BLaER1 (cell line): Measurements from ENCODE around the gene LRPPRC.

Source experiments
- H3K27ac ChIP-seq: shearing (Covaris generic); formaldehyde crosslinking; 2 replicates; pipeline ENCODE4 v1.8.1; 2022
- H3K27me3 ChIP-seq: shearing (Covaris generic); formaldehyde crosslinking; 2 replicates; pipeline ENCODE4 v1.8.1; 2022
- H3K36me3 ChIP-seq: shearing (Covaris generic); formaldehyde crosslinking; 2 replicates; pipeline ENCODE4 v1.8.1; 2022
- H3K4me1 ChIP-seq: shearing (Covaris generic); formaldehyde crosslinking; 2 replicates; pipeline ENCODE4 v1.8.1; 2022
- H3K4me2 ChIP-seq: shearing (Covaris generic); formaldehyde crosslinking; 2 replicates; pipeline ENCODE4 v1.8.1; 2022
- H3K4me3 ChIP-seq: shearing (Covaris generic); formaldehyde crosslinking; 2 replicates; pipeline ENCODE4 v1.8.1; 2022
- H3K9ac ChIP-seq: shearing (Covaris generic); formaldehyde crosslinking; 2 replicates; pipeline ENCODE4 v1.8.1; 2022
- H3K9me3 ChIP-seq: shearing (Covaris generic); formaldehyde crosslinking; 2 replicates; pipeline ENCODE4 v1.8.1; 2022
- H4K20me1 ChIP-seq: shearing (Covaris generic); formaldehyde crosslinking; 2 replicates; pipeline ENCODE4 v1.8.1; 2022
- Cebpa-rat ChIP-seq: shearing (Covaris generic); IDR thresholded peaks from 2 replicates; pipeline ENCODE4 v1.8.1; 2022

Gene LRPPRC

DNA sequence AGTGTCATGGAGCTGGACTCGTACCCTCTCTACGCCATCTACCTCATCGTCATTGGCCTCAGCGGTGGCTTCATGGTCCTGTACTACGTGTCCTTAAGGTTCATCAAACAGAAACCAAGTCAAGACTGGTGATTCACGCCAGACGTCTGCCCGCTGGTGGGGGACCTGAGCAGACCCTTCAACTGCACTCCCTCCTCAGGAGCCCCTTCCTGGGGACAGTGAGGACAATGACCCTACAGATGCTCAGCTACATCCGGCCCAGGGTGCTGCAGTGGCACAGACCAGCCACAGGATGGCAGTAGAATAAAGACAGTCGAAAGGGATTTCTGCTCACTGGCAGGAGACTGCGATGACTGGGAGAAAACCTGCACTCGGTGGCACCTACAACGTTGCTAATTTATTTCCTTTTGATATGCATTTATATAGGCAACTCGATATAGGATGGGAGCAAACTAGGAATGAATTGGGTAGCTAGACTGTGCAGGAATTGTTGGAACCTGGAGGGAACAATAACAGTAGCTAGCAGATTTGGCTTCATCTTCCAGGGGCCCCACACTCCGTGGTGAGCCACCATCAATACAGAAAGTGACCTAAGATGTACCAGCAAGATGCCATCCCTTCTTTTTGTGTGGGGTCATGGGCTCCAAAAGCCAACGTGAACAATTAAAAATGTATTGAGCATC lies 117.9 kb downstream of the LRPPRC start:
- no peak overlapping the region for H3K9ac ChIP-seq
- no peaks in the 10 kb centered on the region for H3K27me3 ChIP-seq
- TF ChIP-seq Cebpa-rat: no peak
- no peak overlapping the region for H3K4me3 ChIP-seq
- no peak overlapping the region for H3K27ac ChIP-seq
- H3K4me1 ChIP-seq: no peaks in the 10 kb centered on the region
- H3K9me3 ChIP-seq: no peaks in the 10 kb centered on the region
- H3K36me3 ChIP-seq: no peaks in the 10 kb centered on the region
- no peaks in the 10 kb centered on the region for H4K20me1 ChIP-seq
- no peak overlapping the region for H3K4me2 ChIP-seq

DNA sequence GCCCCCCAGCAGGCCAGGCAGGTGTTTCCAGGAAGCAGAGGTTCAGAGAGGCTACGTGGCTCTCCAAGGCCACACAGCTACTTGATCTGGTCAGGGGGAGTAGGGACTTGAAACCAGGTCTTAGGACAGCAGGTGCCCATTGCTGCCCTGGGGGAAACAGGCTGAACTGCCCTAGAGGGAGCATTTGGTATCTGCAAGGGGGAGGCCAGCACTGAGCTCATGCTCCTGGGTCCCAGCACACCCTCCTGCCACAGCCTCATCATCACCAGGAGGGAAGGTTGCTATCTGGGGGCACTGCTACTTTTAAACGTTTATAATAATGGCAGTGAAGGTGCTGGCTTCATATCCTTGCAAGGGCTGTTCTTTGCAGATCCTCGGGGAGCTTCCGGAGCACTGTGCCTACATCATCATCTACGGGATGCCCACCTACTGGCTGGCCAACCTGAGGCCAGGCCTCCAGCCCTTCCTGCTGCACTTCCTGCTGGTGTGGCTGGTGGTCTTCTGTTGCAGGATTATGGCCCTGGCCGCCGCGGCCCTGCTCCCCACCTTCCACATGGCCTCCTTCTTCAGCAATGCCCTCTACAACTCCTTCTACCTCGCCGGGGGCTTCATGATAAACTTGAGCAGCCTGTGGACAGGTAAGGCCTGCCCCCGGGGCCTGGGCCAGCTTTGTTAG lies 120.9 kb downstream of the LRPPRC start:
- no peaks in the 10 kb centered on the region for H4K20me1 ChIP-seq
- H3K4me1 ChIP-seq: no peaks in the 10 kb centered on the region
- no peaks in the 10 kb centered on the region for H3K9me3 ChIP-seq
- TF ChIP-seq Cebpa-rat: no peak
- no peak overlapping the region for H3K4me3 ChIP-seq
- no peaks in the 10 kb centered on the region for H3K36me3 ChIP-seq
- H3K4me2 ChIP-seq: no peak overlapping the region
- no peak overlapping the region for H3K27ac ChIP-seq
- no peak overlapping the region for H3K9ac ChIP-seq
- H3K27me3 ChIP-seq: no peaks in the 10 kb centered on the region

DNA sequence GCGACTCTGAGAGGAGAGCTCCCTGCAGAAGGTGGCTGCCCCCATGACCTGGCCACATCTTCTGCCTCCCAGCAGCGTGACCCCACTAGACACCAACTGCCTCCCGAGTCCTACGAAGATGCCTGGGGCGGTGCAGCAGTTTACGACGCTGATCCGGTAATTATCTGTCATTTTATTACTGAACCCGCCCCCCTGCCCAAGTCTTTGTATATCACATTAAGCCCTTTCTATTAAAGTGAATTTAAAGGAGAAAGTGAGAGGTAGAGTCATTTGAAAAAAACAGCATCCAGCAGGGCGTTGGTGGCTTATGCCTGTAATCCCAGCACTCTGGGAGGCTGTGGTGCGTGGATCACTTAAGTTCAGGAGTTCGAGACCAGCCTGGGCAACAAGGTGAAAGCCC lies 123.6 kb downstream of the LRPPRC start:
- Histone ChIP-seq H3K9ac (no peak overlapping the region), H3K27ac (no peak overlapping the region), H3K36me3 (no peaks in the 10 kb centered on the region), H3K4me1 (no peaks in the 10 kb centered on the region), H3K9me3 (no peaks in the 10 kb centered on the region), H3K4me2 (no peak overlapping the region), H4K20me1 (no peaks in the 10 kb centered on the region), H3K4me3 (no peak overlapping the region), H3K27me3 (no peaks in the 10 kb centered on the region)
- no peak for TF ChIP-seq Cebpa-rat

DNA sequence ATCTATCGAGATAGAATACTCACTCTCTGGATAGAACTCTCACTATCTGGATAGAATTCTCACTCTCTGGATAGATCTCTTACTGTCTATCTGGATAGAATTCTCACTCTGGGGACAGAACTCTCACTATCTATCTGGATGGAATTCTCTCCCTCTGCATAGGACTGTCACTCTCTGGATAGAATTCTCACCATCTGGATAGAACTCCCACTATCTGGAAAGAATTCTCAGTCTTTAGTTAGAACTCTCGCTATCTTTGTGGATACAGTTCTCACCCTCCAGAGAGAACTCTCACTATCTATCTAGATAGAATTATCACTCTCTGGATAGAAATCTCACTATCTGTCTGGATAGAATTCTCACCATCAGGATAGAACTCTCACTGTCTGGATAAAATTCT lies 140.5 kb downstream of the LRPPRC start:
- Histone ChIP-seq H3K9me3 (no peaks in the 10 kb centered on the region), H3K27me3 (no peaks in the 10 kb centered on the region), H3K36me3 (no peaks in the 10 kb centered on the region), H3K27ac (no peak overlapping the region), H4K20me1 (no peaks in the 10 kb centered on the region), H3K9ac (no peak overlapping the region), H3K4me2 (no peak overlapping the region), H3K4me3 (no peak overlapping the region), H3K4me1 (no peaks in the 10 kb centered on the region)
- TF ChIP-seq Cebpa-rat: no peak

DNA sequence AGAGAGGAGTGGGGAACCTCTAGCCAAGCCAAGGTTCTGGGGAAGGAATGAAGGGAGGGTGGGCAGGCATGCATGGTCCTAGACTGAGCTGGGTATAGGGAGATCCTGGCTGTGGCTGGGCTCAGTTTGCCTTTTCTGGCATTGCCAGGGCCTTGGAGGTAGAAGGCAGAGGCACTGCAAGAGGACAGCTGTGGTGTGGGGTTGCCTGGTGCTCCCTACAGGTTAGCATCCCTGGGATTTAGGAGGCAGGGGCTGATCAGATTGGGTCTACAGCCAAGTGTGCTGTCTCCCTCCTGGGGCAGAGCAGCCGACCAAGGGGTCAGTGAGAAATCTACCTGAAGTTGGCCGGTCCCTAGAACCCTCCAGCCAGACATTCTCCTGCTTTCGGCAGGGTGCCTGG lies 141.1 kb downstream of the LRPPRC start:
- no peaks in the 10 kb centered on the region for H4K20me1 ChIP-seq
- H3K27ac ChIP-seq: no peak overlapping the region
- H3K36me3 ChIP-seq: no peaks in the 10 kb centered on the region
- TF ChIP-seq Cebpa-rat: no peak
- no peaks in the 10 kb centered on the region for H3K9me3 ChIP-seq
- H3K4me3 ChIP-seq: no peak overlapping the region
- H3K4me2 ChIP-seq: no peak overlapping the region
- no peaks in the 10 kb centered on the region for H3K27me3 ChIP-seq
- H3K4me1 ChIP-seq: no peaks in the 10 kb centered on the region
- H3K9ac ChIP-seq: no peak overlapping the region

DNA sequence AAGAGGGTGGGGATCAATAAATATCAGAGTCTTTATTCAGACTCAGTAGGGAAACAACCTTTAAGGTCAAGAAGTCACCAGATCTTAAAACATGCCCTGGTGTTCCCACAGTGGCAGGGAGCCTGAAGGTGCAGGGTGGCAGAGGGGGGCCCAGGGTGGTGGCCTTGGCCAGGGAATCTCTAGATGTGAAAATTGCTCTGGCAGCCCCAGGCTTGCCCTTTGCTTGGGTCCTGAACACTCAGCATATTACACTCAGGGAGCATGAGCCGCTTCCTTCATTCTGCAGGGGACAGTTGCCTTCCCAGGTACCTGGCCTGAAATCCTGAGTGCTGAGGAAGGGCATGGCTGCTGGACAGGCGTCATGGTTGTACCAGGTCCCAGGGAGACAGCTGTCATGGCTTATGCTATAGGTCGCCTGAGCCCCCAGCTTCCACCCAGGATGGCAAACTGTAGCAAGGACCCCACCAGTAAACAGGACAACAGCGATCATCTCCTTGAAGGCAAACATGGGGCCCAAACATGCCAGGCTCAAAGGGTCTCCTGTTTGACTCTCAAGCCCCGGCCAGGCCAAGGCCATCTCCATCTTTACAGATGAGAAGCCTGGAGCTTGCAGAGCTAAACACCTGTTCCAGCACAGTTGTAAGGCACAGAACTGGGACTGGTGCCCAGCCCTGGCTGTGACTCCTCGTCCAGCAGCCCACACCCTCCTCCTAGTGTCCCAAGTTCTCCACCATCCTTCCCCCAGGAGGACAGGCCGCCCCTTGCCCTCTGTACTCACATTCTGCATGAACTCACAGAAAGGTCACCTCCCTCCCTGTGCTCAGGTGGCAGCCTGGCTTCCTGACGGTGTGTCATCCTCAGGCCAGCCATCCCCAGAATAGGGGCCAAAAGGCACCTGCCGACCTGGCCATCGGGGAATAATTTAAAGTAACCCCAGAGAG lies 142.4 kb downstream of the LRPPRC start:
- Histone ChIP-seq H3K27ac (no peak overlapping the region), H3K4me2 (no peak overlapping the region), H3K36me3 (no peaks in the 10 kb centered on the region), H3K4me3 (no peak overlapping the region), H4K20me1 (no peaks in the 10 kb centered on the region), H3K27me3 (no peaks in the 10 kb centered on the region), H3K4me1 (peaks cover 2% of the 10 kb centered on the region), H3K9me3 (no peaks in the 10 kb centered on the region), H3K9ac (no peak overlapping the region)
- no peak for TF ChIP-seq Cebpa-rat

DNA sequence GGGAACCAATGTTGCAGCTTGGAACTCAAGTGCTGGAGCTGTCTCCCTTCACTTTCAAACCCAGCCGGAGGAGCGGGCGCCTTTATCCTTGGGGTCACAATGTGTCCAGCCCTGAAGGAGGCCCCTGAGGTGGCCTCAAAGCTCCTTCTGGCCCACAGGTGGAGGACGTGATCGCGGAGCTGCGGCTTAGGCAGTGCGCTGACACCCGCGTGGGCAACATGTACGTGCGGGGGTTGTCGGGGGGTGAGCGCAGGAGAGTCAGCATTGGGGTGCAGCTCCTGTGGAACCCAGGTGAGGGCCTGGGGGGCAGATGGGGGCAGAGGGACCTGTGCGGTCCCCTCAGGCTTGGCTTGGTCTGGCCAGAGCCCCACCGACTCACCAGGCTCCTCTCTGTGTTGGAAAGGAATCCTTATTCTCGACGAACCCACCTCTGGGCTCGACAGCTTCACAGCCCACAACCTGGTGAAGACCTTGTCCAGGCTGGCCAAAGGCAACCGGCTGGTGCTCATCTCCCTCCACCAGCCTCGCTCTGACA lies 143.5 kb downstream of the LRPPRC start:
- Histone ChIP-seq H3K9ac (no peak overlapping the region), H3K4me1 (peaks cover 10% of the 10 kb centered on the region), H3K4me3 (no peak overlapping the region), H3K9me3 (no peaks in the 10 kb centered on the region), H3K27ac (no peak overlapping the region), H3K27me3 (no peaks in the 10 kb centered on the region), H3K4me2 (no peak overlapping the region), H4K20me1 (no peaks in the 10 kb centered on the region), H3K36me3 (no peaks in the 10 kb centered on the region)
- no peak for TF ChIP-seq Cebpa-rat

DNA sequence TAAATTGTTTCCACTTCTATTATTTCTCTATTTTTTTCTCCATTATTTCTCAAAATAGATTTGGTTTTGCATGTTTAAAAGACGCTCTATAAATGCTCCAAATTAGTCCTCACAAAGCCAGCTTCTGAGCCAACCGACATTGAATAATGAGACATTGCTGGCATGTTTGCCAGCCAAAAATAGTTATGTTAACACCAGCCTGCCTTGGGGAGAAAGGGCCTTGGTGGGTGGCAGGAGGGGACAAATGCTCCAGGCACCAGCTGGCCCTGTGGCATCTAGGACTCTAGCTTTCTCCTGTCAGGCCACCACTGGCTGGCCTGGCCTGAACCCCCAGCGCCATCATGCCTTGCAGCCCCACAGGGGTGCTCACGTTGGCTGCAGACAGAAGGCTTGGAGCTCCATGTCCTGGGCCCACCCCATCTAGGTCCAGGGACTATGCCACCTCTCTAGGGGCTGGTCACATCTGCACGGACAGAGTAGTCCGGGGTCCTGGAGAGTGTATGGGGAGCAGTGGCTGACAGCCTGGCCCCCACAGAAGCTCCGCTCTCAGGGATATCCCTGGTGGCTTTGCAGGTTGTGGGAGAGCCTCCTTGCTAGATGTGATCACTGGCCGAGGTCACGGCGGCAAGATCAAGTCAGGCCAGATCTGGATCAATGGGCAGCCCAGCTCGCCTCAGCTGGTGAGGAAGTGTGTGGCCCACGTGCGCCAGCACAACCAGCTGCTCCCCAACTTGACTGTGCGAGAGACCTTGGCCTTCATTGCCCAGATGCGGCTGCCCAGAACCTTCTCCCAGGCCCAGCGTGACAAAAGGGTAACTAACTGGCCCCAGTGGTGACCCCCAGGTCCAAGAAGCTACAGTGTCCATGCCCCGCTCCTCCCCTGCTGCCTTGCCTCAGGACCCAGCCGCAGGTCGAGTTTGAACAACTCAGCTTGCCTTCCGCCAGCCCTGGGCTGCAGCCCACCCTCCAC lies 144.5 kb downstream of the LRPPRC start:
- Histone ChIP-seq H3K27ac (no peak overlapping the region), H3K9me3 (no peaks in the 10 kb centered on the region)

DNA sequence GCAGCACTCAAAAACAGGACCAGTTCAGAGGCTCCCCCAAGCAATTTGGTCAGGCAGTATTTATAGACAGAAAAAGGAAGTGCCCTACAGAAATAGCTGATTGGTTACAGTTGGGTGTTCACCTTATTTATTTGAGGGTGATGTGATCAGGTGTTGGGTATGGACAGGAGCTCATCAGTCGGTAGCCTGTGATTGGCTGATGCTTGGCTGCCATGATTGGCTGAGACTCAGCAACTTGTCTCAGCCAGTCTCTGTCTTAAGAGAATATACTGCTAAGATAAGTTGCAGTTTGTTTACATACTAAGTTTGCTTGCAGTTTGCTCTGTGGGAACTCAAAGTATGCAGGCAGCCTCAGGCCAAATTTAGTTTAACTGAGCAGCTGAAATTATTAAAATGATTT lies 147.6 kb downstream of the LRPPRC start:
- Histone ChIP-seq H3K27ac (no peak overlapping the region), H3K4me1 (peaks cover 10% of the 10 kb centered on the region), H3K4me2 (peak overlapping the region; percentile 34), H3K9ac (no peak overlapping the region), H3K9me3 (no peaks in the 10 kb centered on the region), H3K4me3 (no peak overlapping the region), H4K20me1 (no peaks in the 10 kb centered on the region), H3K36me3 (no peaks in the 10 kb centered on the region), H3K27me3 (no peaks in the 10 kb centered on the region)
- TF ChIP-seq Cebpa-rat: no peak

More for the DNA sequence above, 144.5 kb downstream of the LRPPRC start:
- Histone ChIP-seq H4K20me1 (no peaks in the 10 kb centered on the region), H3K9ac (no peak overlapping the region), H3K4me2 (no peak overlapping the region), H3K4me3 (no peak overlapping the region), H3K27me3 (no peaks in the 10 kb centered on the region), H3K36me3 (no peaks in the 10 kb centered on the region), H3K4me1 (peaks cover 10% of the 10 kb centered on the region)
- no peak for TF ChIP-seq Cebpa-rat
